ENCODE results near the gene ITIH1.

GRCh38 chr3:52754373-52754772 is 23.0 kb upstream of the ITIH1 start:
- no peak for TF ChIP-seq POLR2A (IDR thresholded peaks at IDR 0.05; ENCODE audit: low read length)
- TF ChIP-seq CTCF (IDR thresholded peaks at IDR 0.05), result no peak

Data from A549 (cell line).